Ecto neural progenitor cell (in vitro differentiated cells): ENCODE results near the gene SLC12A8.

Source experiments
- DNase-seq: peaks from one replicate; pipeline ENCODE4 v3.0.0-alpha.2; 2018; ENCODE audit warnings: low spot score

SLC12A8 gene

DNA sequence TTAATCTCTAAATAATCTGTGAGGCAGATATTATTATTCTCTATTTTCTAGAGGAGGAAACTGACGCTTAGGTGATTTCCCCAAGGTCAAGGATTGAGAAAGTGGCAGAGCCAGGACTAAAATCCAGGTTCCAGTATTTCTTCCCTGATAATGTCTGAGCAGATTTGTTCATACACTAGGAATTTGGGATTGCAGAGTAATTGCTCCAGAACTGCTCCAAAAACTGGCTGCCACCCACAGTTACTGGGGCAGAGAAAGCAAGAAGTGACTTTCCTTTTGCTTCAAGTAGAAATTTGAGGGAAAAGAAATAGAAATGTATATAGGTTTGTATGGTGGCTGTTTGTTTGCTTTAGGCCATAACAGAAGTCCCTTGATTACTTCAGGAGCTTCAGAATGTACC, 60.6 kb downstream of the SLC12A8 start:
- no peak for DNase-seq

DNA sequence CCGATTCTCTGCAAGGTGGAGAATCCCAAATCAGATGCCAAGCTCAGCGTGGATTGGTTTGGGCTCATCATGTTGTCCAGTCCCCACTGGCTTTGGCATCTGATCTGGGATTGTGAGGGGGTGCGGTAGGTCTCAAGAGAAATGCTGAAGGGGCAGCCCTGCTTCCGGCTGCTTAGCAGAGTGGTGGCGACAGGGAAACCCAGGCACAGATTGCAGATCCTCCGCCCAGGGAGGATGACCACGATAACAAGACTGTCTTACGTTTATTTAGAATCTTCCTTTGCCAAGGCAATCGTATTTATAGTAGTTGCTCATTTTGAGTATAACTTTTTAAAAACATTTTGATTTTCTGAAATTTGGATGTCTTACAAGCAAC, 61.1 kb downstream of the SLC12A8 start:
- no peak for DNase-seq

DNA sequence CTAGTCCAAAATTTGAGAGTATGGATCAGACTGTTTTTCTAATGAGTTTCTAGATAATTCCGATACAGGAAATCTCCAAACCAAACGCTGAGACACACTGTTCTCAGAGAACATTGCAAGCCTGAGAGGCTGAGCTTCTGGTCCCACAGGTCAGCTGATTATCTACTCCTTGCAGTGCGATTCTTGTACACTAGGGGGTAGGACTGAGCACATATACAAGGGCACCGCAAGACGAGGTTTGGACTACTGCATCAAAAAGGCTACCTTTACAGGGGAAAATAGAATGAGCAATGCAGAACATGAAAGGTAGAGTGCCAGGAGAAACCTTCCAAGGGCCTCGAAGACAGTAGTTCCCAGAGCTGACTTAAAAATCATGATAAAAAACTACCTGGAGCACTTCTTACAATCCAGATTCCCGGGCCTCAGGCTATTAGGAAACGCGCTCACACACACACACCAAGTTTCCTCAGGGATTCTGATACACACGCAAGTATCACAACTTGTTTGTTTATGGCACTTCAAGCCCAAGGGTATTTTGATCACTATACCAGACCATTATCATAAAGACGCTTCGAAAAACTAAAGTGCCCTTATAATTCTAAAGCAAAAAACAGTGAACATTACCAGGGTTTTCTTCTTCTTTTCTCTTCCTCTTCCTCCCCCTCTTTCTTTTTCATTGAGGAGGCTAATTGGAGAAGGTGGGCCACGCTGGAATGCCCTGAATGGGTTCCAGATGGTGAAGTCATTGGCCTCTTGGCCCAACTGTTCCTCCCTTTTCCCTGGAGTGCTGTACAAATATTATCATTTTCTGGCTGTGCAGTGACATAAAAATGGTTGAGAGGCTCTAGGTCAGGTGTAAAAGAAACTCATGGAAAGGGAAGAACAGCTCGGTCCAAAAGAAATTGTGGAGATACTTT, 61.8 kb downstream of the SLC12A8 start:
- no peak for DNase-seq

DNA sequence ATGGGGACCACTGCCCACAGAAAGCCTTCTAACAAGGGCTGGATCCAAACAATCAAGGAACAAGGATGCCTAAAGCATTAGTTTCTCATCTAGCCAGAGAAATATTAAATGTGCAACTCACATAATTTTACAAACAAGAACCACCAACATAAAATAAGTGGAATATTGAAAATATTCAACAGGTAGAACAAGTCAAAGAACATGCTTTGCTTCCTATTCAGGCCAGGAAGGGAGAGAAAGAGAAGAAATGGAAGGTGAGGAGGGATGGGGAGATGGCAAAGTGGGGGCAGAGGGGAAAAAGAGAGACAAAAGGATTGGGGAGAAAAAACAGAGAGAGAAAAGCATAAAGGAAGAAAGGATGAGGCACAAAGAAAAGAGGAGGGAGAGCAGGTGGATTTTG, 63.1 kb downstream of the SLC12A8 start:
- no peak for DNase-seq

DNA sequence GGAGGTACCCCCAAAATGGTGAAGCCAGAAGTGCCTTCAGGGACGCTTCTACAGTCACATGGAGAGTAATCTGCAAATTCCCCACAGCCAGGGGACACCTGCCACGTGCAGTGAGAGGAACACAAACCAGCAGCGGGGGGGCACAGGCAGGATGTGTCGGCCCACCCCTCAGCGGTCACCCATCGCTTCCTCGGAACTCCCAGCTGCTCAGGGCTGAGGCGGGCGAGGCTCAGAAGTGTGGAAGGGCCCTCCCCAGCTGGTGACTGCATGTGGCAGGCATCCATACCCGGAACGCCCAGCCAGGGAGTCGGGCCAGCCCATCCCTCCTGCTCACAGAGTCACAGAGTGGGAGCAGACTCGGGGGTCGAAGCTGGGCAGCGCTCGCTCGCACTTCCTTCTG, 63.7 kb downstream of the SLC12A8 start:
- no peak for DNase-seq

DNA sequence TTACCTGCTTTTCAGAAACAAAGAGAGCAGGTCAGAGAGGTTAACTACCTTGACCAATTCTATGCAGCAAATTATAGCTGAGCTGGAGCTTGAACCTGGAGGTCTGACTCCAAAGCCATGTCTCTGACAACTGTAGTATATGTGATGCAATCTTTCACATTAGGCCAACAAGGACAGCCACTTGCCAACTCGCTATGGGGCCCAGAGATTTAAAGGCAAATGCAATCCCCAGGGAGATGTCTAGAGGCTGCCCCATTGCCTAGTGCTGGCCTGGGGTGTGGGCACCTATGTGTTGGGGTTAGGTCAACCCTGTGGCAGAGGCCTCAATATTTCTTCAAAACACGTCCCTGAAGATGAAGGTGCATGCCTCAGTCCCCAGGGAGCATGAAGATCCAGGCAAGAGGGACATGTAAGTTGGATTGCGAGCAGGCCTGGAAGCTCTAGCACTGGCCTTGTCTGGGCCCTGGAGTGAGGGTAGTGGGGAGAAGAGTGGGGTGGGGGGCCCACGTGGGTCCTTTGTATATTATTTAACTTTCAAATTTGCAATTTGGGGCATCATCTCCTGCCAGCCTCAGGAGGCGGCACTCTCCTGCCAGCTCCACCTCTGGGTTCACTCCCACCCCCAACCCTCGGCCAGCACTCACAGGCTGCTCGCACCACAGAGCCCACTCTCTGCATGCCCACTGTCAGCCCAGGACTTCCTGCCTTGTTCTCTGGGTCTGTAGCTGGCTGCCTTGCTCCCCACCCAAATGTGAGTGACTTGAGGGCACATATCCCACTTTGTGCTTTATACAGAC, 64.3 kb downstream of the SLC12A8 start:
- no peak for DNase-seq

DNA sequence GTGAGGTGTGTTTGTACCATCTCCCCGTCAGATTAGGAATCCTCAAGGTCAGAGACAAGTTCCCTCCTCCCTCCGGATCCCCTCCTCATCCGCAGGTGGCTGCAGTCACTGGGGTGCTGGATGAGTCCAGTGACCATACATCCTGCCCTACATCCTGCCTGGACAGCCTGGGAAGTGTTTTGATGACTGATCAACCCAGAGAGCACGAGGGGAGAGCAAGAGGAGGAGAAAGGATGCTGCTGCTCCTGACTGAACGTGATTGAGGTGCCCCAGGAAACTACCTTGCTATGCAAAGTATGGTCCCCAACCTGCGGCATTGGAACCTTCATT, 65.1 kb downstream of the SLC12A8 start:
- no peak for DNase-seq

DNA sequence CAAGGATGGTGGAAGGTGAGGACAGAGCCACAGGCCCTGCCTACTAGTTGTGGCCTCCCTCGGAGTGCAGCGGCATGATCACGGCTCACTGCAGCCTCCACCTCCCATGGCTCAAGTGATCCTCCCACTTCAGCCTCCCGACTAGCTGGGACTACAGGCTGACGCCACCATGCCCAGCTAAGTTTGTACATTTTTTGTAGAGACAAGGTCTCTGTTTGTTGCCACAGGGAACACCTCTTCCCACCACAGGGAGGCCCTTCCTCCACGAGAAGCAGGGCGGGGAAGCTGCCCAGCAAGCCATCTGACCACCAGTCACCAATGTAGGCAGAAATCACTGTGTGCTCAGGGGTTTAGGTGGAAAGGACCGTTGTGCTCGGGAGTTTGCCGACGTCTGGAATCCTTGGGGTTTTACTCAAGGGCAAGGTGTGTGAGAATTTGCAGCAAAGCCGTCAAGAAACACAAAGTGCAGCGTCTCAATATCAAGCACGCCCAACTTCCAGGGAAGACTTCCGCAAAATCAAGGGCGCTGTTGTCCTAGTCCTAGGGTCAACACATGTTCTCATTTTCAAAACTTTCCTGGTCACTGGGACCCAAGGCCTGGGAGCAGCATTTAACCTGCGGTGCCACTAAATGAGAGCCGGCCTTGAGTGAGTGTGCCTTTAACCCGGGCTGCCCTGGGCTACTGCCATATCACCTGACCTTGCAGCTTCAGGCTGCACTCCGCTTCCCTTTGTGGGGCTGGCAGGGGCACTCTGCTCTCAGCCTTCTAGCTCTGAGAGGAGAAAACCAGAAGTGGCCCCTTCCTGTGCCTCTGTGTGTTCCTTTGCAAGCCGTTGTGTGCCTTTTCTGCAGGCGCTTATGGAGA, 65.7 kb downstream of the SLC12A8 start:
- DNase-seq, result no peak

DNA sequence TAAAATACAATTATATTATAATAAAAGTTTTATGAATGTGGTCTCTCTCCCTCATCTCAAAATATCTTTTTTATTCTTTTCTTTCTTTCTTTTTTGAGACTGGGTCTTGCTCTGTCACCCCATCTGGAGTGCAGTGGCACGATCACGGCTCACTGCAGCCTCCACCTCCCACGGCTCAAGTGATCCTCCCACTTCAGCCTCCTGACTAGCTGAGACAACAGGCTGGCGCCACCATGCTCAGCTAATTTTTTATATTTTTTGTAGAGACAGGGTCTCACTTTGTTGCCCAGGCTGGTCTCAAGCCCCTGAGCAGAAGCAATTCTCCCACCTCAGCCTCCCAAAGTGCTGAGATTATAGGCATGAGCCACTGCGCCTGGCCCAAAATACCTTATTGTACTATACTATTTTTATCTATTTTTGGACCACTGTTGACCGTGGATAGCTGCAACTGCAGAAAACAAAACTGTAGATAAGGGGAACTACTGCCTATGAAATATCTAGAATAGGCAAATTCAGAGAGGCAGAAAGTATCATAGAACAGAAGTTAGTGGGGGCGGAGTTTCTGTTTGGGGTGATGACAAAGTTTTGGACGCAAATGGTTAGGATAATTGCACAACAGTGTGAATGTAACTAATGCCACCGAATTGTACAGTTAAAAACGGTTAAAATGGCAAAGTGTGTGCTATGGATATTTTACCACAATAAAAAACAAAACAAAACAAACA, 66.6 kb downstream of the SLC12A8 start:
- DNase-seq, result no peak

DNA sequence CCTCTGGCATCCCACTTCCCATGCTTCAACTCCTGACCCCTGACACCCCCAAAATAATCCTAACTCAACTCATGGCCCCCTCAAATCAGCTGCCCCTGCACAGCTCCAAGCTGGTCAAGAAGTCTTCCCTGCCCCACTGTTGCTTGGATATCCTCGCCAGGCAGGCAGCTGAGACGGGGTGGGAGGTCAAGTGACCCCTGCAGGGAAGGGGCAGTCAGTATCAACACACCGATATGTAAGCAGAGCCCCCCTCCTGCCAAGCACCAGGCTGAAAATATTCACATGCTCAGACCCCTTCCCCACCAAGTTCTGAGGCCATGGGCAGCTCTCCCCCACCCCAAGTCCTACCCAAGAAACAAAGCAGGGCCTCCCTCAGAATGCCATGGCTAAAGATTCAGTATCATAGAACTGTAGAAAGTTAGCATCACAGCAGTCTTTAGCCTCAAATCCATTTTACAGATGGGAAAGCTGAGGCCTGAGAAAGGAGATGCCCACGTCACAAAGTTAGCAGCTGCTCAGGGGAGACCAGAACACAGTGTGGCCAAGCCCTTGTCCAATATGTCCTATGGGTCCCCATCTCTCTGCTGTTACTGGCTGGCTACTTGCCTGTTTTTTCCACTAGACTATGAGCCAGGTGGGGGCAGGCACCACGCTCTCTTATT, 67.8 kb downstream of the SLC12A8 start:
- DNase-seq, result no peak

DNA sequence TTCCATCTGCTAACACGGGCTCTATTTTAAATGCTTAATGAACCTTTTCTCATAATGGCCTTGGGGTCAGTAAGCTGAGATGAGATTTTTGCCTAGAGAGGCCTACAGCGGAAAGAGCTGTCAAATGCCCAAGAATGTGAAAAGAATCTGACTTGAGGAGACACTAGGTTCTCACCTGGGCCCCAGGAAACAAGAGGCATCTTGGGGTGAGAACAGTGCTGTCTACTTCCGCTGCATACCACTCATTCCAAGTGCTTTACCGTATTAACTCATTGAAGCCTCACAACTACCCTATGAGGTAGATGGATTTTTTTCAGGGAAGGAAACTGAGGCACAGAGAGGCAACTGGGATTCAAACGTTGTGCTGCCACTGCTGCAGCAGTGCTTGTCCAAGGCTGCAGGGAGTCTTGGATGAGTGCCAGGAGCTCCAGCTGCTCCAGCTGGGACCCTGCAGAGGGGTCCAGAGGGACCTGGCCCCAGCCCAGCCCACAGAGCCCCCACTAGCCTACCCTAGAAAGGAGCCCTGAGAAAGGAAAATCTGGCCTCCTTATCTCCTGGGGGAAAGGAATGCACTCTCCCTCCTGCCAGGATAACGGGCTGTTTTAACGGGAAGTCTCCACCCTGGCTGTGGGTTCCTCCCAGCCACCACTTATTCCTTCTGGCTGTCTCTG, 68.4 kb downstream of the SLC12A8 start:
- DNase-seq, result no peak

DNA sequence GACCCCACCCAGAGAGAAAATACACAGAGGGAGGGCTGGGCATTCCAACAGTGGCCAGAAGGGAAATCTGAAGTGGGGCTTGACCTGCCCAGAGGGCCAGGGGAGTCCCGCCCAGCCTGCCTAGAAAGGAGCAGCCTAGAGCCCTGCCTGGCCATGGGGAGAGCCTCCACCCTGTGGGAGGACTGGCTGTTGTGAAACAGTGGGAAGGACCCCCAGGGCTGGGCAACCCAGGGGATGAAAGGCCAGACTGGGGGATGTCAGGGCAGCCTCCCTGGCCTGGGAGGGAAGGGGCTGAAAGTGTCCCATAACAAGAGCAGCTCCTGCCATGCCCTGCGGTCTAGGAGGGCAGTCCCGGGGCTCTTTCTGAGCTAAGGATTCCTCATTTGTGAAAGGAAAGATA, 69.0 kb downstream of the SLC12A8 start:
- no peak for DNase-seq

DNA sequence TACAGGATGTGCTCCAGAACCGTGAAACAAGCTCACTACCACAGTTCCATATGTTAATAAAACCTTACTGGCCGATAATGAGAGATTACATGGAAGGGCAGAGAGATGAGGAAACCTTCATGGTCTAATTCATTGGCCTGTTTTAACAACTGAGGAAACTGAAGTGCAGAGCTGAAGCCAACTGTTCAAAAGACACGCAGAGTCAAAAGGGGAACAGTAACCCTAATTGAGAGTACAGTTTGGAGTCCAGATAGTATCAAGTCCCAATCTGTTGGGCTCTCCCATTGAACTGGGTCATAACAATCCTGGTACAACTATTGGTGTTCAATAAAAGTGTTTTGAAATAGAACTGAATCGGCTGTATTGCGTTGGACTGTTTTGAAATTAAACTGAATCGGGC, 69.6 kb downstream of the SLC12A8 start:
- DNase-seq, result no peak

DNA sequence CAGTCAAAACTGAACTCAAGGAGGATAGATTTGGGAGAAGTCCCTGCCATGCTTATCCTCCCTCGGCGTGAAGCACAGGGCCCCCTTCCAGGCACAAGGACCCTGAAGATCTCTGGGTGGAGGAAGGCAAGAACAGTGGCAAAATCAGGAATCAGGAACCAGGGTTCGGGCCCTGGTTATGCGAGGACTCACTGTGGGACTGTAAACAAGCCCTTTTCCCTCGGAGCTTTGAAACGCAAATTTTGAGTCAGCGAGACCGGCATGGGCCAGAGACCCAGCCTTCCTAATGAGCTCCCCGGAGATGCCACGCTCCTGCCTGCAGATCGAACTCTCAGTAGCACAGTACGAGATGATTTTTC, 70.1 kb downstream of the SLC12A8 start:
- no peak for DNase-seq

DNA sequence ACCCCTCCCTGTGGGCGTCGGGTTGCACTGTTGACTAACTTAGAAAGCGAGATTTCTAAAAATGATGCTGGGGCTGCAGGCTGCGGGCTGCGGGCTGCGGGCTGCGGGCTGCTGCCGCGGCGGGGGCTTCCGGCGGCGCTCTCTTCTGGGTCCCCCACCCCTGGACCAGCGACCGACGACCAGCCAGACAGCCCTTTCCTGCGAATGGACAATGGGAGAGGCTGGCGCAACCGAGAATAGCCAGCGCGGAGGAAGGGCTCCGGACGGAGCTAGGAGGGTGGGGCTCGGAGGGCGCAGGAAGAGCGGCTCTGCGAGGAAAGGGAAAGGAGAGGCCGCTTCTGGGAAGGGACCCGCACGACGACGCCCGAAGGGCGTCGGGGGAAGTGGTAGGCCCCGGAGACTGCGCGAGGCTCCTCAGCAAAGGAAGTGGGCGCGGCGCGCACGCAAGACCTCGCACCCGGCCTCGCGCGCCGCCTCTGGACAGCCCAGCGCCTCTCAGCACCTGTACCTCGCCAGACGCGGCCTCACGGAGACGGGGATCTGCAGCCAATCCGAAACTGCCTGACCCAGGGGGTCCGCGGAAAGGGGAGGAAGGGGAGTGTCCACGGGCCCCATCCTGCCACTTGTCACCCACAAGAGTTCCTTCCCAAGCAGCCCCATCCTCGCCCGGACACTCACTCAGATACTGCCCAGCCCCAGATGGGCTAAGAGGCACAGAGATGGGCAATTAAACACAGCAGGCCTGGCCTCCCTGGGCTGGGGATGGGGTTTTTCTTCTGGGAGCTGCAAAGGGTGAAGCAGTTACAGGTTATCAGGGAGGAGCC, 70.7 kb downstream of the SLC12A8 start:
- DNase-seq, result peak; percentile 80

DNA sequence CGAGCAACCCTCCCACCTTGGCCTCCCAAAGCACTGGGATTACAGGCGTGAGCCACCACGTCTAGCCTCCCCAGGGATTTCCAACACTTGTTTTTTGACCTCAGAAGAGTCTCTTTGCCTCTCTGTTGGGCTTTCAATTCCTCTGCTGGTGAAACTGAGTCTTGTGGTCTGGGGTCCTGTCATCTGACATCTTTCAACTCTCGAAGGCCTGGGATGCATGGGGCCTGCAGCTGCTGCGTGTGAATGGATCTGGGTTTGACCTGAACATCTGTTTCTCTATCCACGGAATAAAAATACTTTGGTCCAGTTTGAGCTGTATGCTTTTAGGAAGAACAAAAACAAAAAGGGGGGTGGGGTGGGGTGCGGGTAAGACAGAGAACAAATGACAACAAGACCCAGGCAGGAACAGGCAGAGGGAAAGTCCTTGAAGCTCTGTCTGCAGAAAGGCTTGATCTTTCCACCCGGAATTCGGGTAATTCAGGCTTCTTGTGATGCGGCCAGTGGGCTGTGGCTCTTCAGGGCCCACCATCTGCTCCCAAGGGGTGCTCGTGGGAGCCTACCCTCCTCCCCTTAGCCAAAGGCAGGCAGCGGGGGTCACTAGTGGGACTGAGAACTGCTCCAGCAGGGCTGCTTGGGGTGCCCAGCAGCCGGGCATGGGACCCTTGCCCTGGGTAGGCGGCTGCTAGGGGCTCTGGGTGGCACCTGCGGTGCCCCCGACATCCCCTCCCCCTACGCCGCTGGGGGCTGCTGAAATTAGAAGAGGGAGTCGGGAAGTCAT, 71.5 kb downstream of the SLC12A8 start:
- no peak for DNase-seq

DNA sequence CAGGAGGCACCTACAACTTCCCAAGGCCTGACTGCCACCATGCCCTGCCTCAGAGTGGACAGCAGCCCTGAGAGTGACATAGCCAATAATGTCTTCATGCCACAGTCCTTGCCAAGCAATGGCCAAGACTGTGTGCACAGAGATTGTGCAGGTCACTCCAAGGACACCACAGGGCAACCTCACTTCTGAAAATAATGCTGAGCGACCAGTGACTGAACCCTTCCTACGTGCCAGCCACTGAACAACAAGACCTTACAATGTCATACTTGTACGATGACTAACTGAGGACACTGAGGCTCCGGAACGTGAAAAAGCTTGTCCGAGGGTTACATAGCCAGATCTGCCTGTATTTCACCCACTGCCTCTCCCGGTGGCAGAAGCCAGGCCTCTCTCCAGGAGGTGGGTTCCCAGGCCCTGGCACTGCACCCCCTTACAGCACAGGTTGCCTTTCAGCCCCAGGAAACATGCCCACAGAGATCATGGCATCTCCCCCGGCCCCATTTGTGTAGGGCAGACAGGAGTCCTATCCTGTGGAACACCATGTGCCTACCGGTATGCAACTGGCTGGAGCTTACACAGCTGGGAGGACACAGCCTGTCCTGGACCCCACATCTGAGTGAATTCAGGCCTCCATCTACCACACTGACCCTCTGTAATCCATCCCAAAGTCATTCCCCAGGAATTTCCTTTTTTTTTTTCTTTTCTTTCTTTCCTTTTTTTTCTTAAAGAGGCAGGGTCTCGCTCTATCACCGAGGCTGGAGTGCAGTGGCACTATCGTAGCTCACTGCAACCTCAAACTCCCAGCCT, 72.3 kb downstream of the SLC12A8 start:
- no peak for DNase-seq

DNA sequence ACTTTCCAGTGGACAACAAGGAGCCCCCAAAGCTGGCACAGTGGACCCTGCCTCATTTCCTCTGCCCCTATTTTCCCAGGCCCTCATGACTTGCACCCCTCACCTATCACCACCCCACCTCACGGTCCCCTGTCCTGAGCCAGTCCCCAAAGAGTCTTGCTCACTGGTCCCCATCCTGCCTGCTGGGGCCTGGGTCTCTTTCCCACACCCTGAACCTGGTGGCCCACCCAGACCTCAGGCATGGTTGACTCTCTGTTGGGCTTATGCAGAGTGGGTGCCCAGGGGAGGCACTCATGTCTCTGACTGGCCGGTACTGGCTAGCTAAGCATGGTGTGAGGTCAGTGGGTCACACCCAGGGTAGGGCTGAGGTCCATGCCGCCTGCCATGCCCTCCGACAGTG, 73.2 kb downstream of the SLC12A8 start:
- DNase-seq, result no peak
